GM12872 (cell line): ENCODE measurements around the gene ARHGAP10.

ENCODE experiments used
- TF ChIP-seq, protein P1 (sequence below): IDR thresholded peaks from 3 replicates; pipeline ENCODE4 v1.5.1; 2011; ENCODE audit warnings: low read depth, mild to moderate bottlenecking, low read length, moderate library complexity; ENCODE audit not compliant: insufficient read depth

Gene ARHGAP10

GRCh38 chr4:147734496-147734895, 2.6 kb downstream of the ARHGAP10 start:
- TF ChIP-seq, protein P1, sequence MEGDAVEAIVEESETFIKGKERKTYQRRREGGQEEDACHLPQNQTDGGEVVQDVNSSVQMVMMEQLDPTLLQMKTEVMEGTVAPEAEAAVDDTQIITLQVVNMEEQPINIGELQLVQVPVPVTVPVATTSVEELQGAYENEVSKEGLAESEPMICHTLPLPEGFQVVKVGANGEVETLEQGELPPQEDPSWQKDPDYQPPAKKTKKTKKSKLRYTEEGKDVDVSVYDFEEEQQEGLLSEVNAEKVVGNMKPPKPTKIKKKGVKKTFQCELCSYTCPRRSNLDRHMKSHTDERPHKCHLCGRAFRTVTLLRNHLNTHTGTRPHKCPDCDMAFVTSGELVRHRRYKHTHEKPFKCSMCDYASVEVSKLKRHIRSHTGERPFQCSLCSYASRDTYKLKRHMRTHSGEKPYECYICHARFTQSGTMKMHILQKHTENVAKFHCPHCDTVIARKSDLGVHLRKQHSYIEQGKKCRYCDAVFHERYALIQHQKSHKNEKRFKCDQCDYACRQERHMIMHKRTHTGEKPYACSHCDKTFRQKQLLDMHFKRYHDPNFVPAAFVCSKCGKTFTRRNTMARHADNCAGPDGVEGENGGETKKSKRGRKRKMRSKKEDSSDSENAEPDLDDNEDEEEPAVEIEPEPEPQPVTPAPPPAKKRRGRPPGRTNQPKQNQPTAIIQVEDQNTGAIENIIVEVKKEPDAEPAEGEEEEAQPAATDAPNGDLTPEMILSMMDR = no peak

DNA sequence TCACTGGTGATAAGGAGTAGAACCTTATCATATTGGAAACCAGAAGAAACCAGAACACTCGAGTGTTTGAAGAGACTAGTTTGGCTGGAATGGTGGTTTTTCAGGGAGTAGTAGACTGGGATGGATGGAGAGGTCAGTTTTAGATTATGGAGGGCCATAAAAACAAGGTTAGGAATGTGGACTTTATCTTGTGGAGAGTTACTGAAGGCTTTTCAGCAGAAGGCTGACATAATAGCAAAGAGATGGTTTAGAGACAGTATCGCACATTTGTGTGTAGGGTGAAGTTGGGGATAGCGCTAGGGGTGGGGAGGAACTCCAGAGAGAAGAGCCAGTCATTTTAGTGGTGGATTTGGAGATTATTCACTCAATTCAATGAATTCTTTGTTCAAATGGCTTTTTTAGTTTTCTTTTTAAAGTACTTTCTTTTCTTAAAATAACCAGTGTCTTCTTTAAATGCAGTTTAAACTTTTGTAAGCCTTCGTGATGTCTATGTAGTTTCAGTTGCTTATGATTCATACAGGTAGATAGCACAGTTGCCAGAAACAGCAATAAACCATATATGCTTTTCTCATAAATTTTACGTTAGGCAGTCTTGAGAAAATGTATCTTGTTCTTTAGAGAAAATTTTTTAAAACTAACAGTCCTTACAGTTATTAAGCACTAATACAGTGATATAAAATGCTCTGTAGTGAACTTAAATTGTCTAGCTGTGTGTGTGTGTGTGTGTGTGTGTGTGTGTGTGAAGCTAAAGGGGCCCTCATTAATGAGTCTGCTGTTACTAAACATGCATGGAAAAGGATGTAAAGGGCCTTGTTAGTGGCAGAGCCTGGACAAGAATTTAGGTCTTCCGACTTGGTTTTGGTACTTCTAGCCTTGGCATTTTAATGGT, 3.8 kb downstream of the ARHGAP10 start:
- TF ChIP-seq, protein P1 = no peak

DNA sequence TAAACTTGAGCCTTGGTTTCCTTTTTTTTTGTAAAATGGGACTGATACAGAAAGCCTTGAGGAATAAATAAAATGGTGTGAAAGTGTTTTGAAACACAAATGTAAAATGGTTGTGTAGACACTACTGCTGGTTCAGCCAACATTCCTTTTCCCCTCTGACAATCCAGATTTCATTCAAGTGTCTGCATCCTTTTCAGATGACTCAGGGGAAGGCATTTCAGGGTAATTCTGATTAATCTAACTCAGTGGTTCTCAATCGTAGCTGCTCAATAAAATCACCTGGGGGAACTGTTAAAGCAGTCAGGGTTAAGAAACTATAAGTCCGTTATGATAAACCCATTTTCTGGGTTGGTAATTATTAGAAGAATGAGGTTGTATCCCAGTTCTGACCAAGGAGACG, 4.6 kb downstream of the ARHGAP10 start:
- TF ChIP-seq, protein P1 = no peak

DNA sequence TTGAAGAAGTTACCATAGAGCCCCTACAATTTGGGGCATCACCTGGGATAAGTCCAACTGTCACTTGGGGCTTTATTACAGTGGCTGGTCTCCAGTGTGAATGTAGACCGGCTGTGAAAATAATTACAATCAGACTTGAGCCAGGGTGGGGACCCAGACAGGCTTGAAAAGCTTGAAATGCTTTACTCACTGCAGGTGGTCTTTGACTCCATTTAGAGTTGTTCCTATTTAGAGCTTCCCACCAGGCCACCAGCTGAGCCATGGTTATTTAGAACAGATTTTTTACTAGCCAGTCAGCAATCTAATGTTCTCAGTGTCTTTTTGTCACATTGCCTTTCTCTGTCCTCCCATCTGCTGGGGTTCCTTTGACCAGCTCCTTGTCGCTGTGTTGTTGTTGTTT, 5.7 kb downstream of the ARHGAP10 start:
- TF ChIP-seq, protein P1 = no peak

- TF ChIP-seq, protein P1 = no peak
Measured at GRCh38 chr4:147739239-147739823, 7.4 kb downstream of the ARHGAP10 start.

DNA sequence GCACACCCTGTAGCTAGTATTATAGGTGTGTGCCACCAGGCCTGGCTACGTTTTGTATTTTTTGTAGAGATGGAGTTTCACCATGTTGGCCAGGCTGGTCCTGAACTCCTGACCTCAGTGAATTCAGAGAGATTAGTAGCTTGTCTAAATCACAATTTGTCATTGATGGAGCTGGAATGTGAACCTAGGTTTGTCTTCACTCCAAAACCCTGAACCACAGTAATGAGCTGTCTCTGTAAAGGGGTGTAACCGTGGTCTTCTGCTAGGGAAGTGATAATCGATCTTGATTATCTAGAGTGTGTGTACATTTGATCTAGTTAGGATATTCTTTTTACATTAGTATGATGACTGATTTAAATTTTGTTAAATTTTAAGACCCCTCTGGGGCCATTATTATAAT, 8.3 kb downstream of the ARHGAP10 start:
- TF ChIP-seq, protein P1 = no peak

DNA sequence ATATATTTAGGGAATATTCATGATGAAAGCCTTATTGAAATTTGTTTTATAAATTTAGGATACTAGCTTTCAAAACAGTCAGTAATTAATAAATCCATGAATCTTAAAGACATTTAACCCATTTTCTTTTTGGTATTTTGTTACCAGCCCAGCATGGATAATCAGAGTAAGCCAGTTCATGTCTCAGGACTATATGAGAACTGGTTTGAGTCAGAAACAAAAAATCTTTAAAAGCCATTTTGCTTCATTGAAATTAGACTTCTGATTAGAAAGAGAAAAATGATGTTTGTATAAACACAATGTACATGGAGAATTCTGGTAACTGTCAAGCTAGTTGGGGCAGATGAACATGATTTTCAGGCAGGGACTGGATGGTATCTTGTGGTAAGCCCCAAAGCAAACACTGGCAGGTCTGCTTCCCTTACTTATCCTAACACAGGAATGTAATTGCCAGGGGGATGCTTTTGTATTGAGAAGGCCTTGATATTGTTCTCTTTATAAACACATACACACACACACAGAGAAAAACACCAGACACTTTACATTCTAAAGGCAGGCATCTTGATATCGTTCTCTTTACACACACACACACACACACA, 9.4 kb downstream of the ARHGAP10 start:
- TF ChIP-seq, protein P1 = no peak
